ENCODE results near the gene TMEM43.
A peak's percentile ranks its signal among the peaks of the same experiment; 100 is the strongest.

DNA sequence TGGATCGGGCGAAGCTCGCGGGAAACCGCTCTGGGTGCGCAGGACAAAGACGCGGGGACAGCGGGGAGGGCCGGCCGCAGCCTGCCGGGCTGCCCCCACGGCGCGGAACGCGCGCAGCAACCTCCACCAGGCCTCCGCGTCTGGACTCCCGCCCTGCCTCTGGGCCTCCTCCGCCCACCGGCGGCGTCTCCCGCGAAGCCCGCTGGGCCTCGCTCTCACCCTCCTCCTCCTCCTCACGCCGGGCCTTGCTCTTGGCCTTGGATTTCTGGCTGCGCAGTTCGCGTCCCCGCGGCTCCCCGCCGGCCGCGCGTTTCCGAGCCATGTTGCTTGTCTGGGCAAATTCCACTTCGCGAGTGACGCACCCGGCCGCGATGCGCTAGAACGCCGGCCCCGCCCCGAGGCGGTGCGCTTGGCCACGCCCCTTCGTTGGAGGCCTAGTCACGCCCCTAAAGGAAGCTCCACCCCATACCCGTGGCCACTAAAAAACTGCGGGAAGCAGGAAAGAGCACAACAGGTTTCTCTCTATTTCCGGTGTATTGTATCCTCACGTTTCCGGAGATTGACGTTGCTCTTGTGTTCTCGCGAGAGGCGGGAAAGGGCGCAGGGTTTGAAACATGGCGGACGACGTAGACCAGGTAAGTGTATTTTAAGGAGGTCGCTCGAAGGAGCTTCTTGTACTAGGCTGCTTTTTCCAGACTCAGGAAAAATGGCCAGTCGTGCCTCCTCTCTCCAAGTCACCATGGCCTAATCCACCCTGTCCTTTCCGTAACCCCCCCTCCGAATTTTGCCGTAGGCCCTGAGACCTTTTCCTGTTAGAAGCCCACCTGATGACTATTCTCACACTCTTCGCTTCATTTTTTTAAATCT lies 53.6 kb downstream of the TMEM43 start, which contains the start of the genes LSM3 and XPC:
- TF ChIP-seq, protein P1, sequence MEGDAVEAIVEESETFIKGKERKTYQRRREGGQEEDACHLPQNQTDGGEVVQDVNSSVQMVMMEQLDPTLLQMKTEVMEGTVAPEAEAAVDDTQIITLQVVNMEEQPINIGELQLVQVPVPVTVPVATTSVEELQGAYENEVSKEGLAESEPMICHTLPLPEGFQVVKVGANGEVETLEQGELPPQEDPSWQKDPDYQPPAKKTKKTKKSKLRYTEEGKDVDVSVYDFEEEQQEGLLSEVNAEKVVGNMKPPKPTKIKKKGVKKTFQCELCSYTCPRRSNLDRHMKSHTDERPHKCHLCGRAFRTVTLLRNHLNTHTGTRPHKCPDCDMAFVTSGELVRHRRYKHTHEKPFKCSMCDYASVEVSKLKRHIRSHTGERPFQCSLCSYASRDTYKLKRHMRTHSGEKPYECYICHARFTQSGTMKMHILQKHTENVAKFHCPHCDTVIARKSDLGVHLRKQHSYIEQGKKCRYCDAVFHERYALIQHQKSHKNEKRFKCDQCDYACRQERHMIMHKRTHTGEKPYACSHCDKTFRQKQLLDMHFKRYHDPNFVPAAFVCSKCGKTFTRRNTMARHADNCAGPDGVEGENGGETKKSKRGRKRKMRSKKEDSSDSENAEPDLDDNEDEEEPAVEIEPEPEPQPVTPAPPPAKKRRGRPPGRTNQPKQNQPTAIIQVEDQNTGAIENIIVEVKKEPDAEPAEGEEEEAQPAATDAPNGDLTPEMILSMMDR (tag by site-specific recombination; IDR thresholded peaks at IDR 0.05), result no peak
- TF ChIP-seq ZNF302 (tag by site-specific recombination; IDR thresholded peaks at IDR 0.05; ENCODE audit: low read depth), result no peak
- TF ChIP-seq, protein P2, sequence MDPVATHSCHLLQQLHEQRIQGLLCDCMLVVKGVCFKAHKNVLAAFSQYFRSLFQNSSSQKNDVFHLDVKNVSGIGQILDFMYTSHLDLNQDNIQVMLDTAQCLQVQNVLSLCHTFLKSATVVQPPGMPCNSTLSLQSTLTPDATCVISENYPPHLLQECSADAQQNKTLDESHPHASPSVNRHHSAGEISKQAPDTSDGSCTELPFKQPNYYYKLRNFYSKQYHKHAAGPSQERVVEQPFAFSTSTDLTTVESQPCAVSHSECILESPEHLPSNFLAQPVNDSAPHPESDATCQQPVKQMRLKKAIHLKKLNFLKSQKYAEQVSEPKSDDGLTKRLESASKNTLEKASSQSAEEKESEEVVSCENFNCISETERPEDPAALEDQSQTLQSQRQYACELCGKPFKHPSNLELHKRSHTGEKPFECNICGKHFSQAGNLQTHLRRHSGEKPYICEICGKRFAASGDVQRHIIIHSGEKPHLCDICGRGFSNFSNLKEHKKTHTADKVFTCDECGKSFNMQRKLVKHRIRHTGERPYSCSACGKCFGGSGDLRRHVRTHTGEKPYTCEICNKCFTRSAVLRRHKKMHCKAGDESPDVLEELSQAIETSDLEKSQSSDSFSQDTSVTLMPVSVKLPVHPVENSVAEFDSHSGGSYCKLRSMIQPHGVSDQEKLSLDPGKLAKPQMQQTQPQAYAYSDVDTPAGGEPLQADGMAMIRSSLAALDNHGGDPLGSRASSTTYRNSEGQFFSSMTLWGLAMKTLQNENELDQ (tag by site-specific recombination; IDR thresholded peaks at IDR 0.05; ENCODE audit: low read depth), result no peak
- no peak for TF ChIP-seq ZNF791 (tag by site-specific recombination; IDR thresholded peaks at IDR 0.05)
- TF ChIP-seq, protein P3, sequence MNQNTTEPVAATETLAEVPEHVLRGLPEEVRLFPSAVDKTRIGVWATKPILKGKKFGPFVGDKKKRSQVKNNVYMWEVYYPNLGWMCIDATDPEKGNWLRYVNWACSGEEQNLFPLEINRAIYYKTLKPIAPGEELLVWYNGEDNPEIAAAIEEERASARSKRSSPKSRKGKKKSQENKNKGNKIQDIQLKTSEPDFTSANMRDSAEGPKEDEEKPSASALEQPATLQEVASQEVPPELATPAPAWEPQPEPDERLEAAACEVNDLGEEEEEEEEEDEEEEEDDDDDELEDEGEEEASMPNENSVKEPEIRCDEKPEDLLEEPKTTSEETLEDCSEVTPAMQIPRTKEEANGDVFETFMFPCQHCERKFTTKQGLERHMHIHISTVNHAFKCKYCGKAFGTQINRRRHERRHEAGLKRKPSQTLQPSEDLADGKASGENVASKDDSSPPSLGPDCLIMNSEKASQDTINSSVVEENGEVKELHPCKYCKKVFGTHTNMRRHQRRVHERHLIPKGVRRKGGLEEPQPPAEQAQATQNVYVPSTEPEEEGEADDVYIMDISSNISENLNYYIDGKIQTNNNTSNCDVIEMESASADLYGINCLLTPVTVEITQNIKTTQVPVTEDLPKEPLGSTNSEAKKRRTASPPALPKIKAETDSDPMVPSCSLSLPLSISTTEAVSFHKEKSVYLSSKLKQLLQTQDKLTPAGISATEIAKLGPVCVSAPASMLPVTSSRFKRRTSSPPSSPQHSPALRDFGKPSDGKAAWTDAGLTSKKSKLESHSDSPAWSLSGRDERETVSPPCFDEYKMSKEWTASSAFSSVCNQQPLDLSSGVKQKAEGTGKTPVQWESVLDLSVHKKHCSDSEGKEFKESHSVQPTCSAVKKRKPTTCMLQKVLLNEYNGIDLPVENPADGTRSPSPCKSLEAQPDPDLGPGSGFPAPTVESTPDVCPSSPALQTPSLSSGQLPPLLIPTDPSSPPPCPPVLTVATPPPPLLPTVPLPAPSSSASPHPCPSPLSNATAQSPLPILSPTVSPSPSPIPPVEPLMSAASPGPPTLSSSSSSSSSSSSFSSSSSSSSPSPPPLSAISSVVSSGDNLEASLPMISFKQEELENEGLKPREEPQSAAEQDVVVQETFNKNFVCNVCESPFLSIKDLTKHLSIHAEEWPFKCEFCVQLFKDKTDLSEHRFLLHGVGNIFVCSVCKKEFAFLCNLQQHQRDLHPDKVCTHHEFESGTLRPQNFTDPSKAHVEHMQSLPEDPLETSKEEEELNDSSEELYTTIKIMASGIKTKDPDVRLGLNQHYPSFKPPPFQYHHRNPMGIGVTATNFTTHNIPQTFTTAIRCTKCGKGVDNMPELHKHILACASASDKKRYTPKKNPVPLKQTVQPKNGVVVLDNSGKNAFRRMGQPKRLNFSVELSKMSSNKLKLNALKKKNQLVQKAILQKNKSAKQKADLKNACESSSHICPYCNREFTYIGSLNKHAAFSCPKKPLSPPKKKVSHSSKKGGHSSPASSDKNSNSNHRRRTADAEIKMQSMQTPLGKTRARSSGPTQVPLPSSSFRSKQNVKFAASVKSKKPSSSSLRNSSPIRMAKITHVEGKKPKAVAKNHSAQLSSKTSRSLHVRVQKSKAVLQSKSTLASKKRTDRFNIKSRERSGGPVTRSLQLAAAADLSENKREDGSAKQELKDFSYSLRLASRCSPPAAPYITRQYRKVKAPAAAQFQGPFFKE (tag by site-specific recombination; IDR thresholded peaks at IDR 0.05; ENCODE audit: borderline replicate concordance), result no peak
- TF ChIP-seq, protein P4, sequence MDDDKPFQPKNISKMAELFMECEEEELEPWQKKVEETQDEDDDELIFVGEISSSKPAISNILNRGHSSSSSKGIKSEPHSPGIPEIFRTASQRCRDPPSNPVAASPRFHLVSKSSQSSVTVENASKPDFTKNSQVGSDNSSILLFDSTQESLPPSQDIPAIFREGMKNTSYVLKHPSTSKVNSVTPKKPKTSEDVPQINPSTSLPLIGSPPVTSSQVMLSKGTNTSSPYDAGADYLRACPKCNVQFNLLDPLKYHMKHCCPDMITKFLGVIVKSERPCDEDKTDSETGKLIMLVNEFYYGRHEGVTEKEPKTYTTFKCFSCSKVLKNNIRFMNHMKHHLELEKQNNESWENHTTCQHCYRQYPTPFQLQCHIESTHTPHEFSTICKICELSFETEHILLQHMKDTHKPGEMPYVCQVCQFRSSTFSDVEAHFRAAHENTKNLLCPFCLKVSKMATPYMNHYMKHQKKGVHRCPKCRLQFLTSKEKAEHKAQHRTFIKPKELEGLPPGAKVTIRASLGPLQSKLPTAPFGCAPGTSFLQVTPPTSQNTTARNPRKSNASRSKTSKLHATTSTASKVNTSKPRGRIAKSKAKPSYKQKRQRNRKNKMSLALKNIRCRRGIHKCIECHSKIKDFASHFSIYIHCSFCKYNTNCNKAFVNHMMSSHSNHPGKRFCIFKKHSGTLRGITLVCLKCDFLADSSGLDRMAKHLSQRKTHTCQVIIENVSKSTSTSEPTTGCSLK (tag by site-specific recombination; IDR thresholded peaks at IDR 0.05), result no peak
- TF ChIP-seq YY1 (tag by site-specific recombination; IDR thresholded peaks at IDR 0.05), result peak; percentile 89
- TF ChIP-seq, protein P5, sequence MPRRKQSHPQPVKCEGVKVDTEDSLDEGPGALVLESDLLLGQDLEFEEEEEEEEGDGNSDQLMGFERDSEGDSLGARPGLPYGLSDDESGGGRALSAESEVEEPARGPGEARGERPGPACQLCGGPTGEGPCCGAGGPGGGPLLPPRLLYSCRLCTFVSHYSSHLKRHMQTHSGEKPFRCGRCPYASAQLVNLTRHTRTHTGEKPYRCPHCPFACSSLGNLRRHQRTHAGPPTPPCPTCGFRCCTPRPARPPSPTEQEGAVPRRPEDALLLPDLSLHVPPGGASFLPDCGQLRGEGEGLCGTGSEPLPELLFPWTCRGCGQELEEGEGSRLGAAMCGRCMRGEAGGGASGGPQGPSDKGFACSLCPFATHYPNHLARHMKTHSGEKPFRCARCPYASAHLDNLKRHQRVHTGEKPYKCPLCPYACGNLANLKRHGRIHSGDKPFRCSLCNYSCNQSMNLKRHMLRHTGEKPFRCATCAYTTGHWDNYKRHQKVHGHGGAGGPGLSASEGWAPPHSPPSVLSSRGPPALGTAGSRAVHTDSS (tag by site-specific recombination; IDR thresholded peaks at IDR 0.05), result peak; percentile 80
- TF ChIP-seq ZNF549 (tag by site-specific recombination; IDR thresholded peaks at IDR 0.05), result no peak
- TF ChIP-seq, protein P6, sequence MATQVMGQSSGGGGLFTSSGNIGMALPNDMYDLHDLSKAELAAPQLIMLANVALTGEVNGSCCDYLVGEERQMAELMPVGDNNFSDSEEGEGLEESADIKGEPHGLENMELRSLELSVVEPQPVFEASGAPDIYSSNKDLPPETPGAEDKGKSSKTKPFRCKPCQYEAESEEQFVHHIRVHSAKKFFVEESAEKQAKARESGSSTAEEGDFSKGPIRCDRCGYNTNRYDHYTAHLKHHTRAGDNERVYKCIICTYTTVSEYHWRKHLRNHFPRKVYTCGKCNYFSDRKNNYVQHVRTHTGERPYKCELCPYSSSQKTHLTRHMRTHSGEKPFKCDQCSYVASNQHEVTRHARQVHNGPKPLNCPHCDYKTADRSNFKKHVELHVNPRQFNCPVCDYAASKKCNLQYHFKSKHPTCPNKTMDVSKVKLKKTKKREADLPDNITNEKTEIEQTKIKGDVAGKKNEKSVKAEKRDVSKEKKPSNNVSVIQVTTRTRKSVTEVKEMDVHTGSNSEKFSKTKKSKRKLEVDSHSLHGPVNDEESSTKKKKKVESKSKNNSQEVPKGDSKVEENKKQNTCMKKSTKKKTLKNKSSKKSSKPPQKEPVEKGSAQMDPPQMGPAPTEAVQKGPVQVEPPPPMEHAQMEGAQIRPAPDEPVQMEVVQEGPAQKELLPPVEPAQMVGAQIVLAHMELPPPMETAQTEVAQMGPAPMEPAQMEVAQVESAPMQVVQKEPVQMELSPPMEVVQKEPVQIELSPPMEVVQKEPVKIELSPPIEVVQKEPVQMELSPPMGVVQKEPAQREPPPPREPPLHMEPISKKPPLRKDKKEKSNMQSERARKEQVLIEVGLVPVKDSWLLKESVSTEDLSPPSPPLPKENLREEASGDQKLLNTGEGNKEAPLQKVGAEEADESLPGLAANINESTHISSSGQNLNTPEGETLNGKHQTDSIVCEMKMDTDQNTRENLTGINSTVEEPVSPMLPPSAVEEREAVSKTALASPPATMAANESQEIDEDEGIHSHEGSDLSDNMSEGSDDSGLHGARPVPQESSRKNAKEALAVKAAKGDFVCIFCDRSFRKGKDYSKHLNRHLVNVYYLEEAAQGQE (tag by site-specific recombination; IDR thresholded peaks at IDR 0.05), result peak; percentile 50
- no peak for TF ChIP-seq ZBTB1 (tag by site-specific recombination; IDR thresholded peaks at IDR 0.05)
- TF ChIP-seq ZNF221 (tag by site-specific recombination; IDR thresholded peaks at IDR 0.05; ENCODE audit: borderline replicate concordance), result no peak
- TF ChIP-seq ZNF274 (IDR thresholded peaks at IDR 0.05; ENCODE audit: low read length), result no peak
- no peak for TF ChIP-seq ZNF274 (tag by site-specific recombination; IDR thresholded peaks at IDR 0.05; ENCODE audit: borderline replicate concordance)
